GM21717 (cell line): ENCODE measurements around the gene MTHFD2L.

ENCODE experiments used
- ATAC-seq: cut with Tn5 transposase; IDR thresholded peaks from one replicate; pipeline ENCODE4 v1.9.1; 2021; ENCODE audit warnings: mild to moderate bottlenecking, moderate library complexity; ENCODE audit not compliant: unreplicated experiment

The MTHFD2L gene

GRCh38 chr4:74235135-74235534 lies 77.2 kb downstream of the MTHFD2L start:
- peak; percentile 82 for ATAC-seq

GRCh38 chr4:74237425-74237966 lies 79.6 kb downstream of the MTHFD2L start:
- no peak for ATAC-seq

- ATAC-seq, result no peak
Measured at GRCh38 chr4:74244049-74244448, 86.1 kb downstream of the MTHFD2L start.

- no peak for ATAC-seq
Measured at GRCh38 chr4:74252933-74253332, 95.0 kb downstream of the MTHFD2L start.

GRCh38 chr4:74254386-74254785 lies 96.5 kb downstream of the MTHFD2L start:
- no peak for ATAC-seq

GRCh38 chr4:74255096-74255495 lies 97.2 kb downstream of the MTHFD2L start:
- no peak for ATAC-seq

- ATAC-seq, result no peak
Measured at GRCh38 chr4:74258963-74259362, 101.0 kb downstream of the MTHFD2L start.

GRCh38 chr4:74260036-74260435 lies 102.1 kb downstream of the MTHFD2L start:
- ATAC-seq, result no peak

GRCh38 chr4:74262522-74262921 lies 104.6 kb downstream of the MTHFD2L start:
- ATAC-seq, result no peak

GRCh38 chr4:74263551-74263950 lies 105.6 kb downstream of the MTHFD2L start:
- ATAC-seq, result no peak

- no peak for ATAC-seq
Measured at GRCh38 chr4:74266081-74266480, 108.2 kb downstream of the MTHFD2L start.

GRCh38 chr4:74267998-74268606 lies 110.2 kb downstream of the MTHFD2L start:
- no peak for ATAC-seq

- ATAC-seq, result no peak
Measured at GRCh38 chr4:74268643-74269042, 110.7 kb downstream of the MTHFD2L start.

- ATAC-seq, result no peak
Measured at GRCh38 chr4:74278490-74278889, 120.6 kb downstream of the MTHFD2L start.

- no peak for ATAC-seq
Measured at GRCh38 chr4:74279716-74280115, 121.8 kb downstream of the MTHFD2L start.

- no peak for ATAC-seq
Measured at GRCh38 chr4:74282926-74283325, 125.0 kb downstream of the MTHFD2L start.

GRCh38 chr4:74283614-74284013 lies 125.7 kb downstream of the MTHFD2L start:
- ATAC-seq, result no peak

GRCh38 chr4:74284053-74284452 lies 126.1 kb downstream of the MTHFD2L start:
- ATAC-seq, result no peak

GRCh38 chr4:74287164-74287563 lies 129.2 kb downstream of the MTHFD2L start:
- no peak for ATAC-seq

- ATAC-seq, result no peak
Measured at GRCh38 chr4:74287791-74288190, 129.9 kb downstream of the MTHFD2L start.

GRCh38 chr4:74291471-74291870 lies 133.6 kb downstream of the MTHFD2L start:
- no peak for ATAC-seq

GRCh38 chr4:74292111-74292870 lies 134.4 kb downstream of the MTHFD2L start:
- ATAC-seq, result no peak
